ENCODE results near the gene PNPLA3. TPM values are rescaled to one million over a fixed set of nuclear protein-coding genes. Genes with fewer than 3 reads are reported as not detected.

PNPLA3 gene
- total RNA-seq, 1 experiment from 2014 or later: 7.3 TPM

GRCh38 chr22:43969021-43969878, 45.6 kb downstream of the PNPLA3 start:
- Histone ChIP-seq H2AFZ (ENCODE audit: low read depth, low read length, poor library complexity, severe bottlenecking) (no peak overlapping the region), H3K4me2 (ENCODE audit: low read length) (no peak overlapping the region), H3K9me3 (ENCODE audit: control insufficient read depth in 1 of 2, insufficient read depth in 1 of 2, low read depth in 1 of 2, low read length in 2 of 2) (no peaks in the 10 kb centered on the region), H3K4me1 (ENCODE audit: control insufficient read depth in 1 of 2, insufficient read depth in 2 of 2, low read length in 2 of 2) (no peaks in the 10 kb centered on the region), H3K79me2 (ENCODE audit: insufficient read depth, low read length) (no peaks in the 10 kb centered on the region), H3K27me3 (ENCODE audit: insufficient read depth, low read length) (no peaks in the 10 kb centered on the region), H3K27ac (ENCODE audit: low read depth, low read length) (no peak overlapping the region), H3K4me3 (replicated peaks in 1 of 2; ENCODE audit: low read depth in 1 of 2, low read length in 2 of 2) (no peak overlapping the region), H3K9ac (ENCODE audit: low read length) (no peak overlapping the region), H3K9me2 (ENCODE audit: insufficient read depth) (no peaks in the 10 kb centered on the region), H4K20me1 (ENCODE audit: insufficient read depth) (no peaks in the 10 kb centered on the region), H3K36me3 (ENCODE audit: control insufficient read depth in 1 of 2, insufficient read depth in 2 of 2, low read length in 2 of 2) (peaks cover 40 to 50% of the 10 kb centered on the region in 2 experiments)
- ATAC-seq (no peak), DNase-seq (ENCODE audit: low read depth, low spot score) (no peak)
- intact Hi-C loops (cut with micrococcal nuclease): no loop called here
- ChIA-PET POLR2A (no interaction called here), RAD21 (ENCODE audit: low non-redundant PET in 1 of 2, low total read pairs in 2 of 2, uncharacterized antibody in 2 of 2, unreplicated experiment in 2 of 2) (no interaction called here), CTCF (no interaction called here)
- TF ChIP-seq POLR2AphosphoS5 (IDR thresholded peaks at IDR 0.05; ENCODE audit: low read depth, low read length) (no peak), ZNF274 (IDR thresholded peaks at IDR 0.05; ENCODE audit: low read depth, low read length) (no peak), EZH2 (IDR thresholded peaks at IDR 0.05) (no peak), ZFX (IDR thresholded peaks at IDR 0.05) (no peak)
- TF ChIP-seq, protein P1, sequence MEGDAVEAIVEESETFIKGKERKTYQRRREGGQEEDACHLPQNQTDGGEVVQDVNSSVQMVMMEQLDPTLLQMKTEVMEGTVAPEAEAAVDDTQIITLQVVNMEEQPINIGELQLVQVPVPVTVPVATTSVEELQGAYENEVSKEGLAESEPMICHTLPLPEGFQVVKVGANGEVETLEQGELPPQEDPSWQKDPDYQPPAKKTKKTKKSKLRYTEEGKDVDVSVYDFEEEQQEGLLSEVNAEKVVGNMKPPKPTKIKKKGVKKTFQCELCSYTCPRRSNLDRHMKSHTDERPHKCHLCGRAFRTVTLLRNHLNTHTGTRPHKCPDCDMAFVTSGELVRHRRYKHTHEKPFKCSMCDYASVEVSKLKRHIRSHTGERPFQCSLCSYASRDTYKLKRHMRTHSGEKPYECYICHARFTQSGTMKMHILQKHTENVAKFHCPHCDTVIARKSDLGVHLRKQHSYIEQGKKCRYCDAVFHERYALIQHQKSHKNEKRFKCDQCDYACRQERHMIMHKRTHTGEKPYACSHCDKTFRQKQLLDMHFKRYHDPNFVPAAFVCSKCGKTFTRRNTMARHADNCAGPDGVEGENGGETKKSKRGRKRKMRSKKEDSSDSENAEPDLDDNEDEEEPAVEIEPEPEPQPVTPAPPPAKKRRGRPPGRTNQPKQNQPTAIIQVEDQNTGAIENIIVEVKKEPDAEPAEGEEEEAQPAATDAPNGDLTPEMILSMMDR (IDR thresholded peaks at IDR 0.05 in 2 of 3, conservative IDR thresholded peaks at IDR 0.05 in 1 of 3; ENCODE audit: borderline replicate concordance in 1 of 3, insufficient read depth in 1 of 3, low read depth in 2 of 3, low read length in 2 of 3): no peak
- no TSS peak for BruUV-seq (replicated peaks)

All from HCT116 (cell line).